Ureter (tissue), 1 donor: ENCODE results near the gene CADM4. TPM values are rescaled to one million over a fixed set of nuclear protein-coding genes. Genes with fewer than 3 reads are reported as not detected.
"Not testable (repeated sequence)": the region's sequence is repeated elsewhere in the genome, so short reads cannot be mapped to it uniquely, and the experiment has no call there.

Source experiments
- DNase-seq: peaks from one replicate; pipeline ENCODE4 v3.0.0-alpha.2; 2020; ENCODE audit warnings: low spot score
- total RNA-seq: library from RNA; stranded (reverse); gene quantifications from one replicate; pipeline ENCODE4 v1.2.4, GENCODE V29; 2023
- donor health status: DM: yes; HTN: yes; CAD: no.

CADM4 gene
- total RNA-seq, 1 donor from 2014 or later = 6.6 TPM

DNA sequence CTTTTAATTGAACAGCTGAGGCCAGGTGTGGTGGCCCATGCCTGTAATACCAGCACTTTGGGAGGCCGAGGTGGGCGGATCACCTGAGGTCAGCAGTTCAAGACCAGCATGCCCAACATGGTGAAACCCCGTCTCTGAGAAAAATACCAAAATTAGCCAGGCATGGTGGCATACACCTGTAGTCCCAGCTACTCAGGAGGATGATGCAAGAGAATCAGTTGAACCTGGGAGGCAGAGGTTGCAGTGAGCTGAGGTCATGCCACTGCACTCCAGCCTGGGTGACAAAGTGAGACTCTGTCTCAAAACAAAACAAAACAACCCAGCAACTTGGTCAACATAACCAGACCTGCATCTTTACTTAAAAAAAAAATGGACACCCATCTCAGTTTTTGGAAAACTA lies 52.6 kb downstream of the CADM4 start:
- DNase-seq = not testable (repeated sequence)

GRCh38 chr19:43586346-43586745 lies 53.3 kb downstream of the CADM4 start:
- no peak for DNase-seq

- no peak for DNase-seq
These were observed 55.2 kb downstream of the CADM4 start for GRCh38 chr19:43584484-43584883.

GRCh38 chr19:43582495-43582894 lies 57.2 kb downstream of the CADM4 start:
- no peak for DNase-seq

DNA sequence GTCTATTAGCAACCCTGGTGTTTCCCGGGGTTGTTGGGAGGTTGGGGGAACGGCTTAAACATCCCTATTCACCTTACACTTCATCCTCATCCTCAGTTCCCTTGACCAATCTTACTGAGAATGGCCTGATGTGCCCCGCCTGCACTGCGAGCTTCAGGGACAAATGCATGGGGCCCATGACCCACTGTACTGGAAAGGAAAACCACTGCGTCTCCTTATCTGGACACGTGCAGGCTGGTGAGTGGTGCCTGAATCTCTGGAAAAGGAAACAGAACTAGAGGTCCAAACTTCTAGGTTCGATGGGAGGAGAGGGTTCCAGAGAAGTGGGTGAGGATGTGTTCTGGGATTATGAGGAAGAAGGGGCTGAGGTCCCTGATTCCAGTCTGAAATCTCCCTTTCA lies 58.2 kb downstream of the CADM4 start:
- no peak for DNase-seq

- no peak for DNase-seq
These were observed 60.9 kb downstream of the CADM4 start for GRCh38 chr19:43578787-43579186.

GRCh38 chr19:43575955-43576878 lies 63.4 kb downstream of the CADM4 start:
- no peak for DNase-seq

GRCh38 chr19:43575156-43575950 lies 64.3 kb downstream of the CADM4 start, which contains the start of the genes PINLYP and XRCC1:
Gene PINLYP (plus strand): TSS chr19:43575801. CDS start chr19:43577192, 1,391 bp downstream.
Gene XRCC1 (minus strand): TSS chr19:43575527. CDS start chr19:43575458, 69 bp downstream.
- peak; percentile 98 for DNase-seq

GRCh38 chr19:43574424-43575155 lies 65.1 kb downstream of the CADM4 start:
- DNase-seq = no peak

Other genes starting within 250 kb of the CADM4 start
- gene TEX101, start 225.0 kb downstream of the CADM4 start, total RNA-seq = not detected
- gene LYPD3, start 174.2 kb downstream of the CADM4 start, total RNA-seq = 15.0 TPM
- gene PHLDB3, start 135.1 kb downstream of the CADM4 start, total RNA-seq = 39.5 TPM
- 37.4 TPM for gene ETHE1, start 112.6 kb downstream of the CADM4 start, total RNA-seq
- 2.1 TPM for gene ZNF575, start 106.7 kb downstream of the CADM4 start, total RNA-seq
- 20.3 TPM for gene XRCC1, start 64.3 kb downstream of the CADM4 start, total RNA-seq
- 11.8 TPM for gene PINLYP, start 64.0 kb downstream of the CADM4 start, total RNA-seq
- gene IRGQ, start 43.7 kb downstream of the CADM4 start, total RNA-seq = 20.8 TPM
- gene ZNF576, start 43.3 kb downstream of the CADM4 start, total RNA-seq = 20.4 TPM
- 1.0 TPM for gene SRRM5, start 27.8 kb downstream of the CADM4 start, total RNA-seq
- 30.2 TPM for gene ZNF428, start 20.2 kb downstream of the CADM4 start, total RNA-seq
- 9.6 TPM for gene PLAUR, start 30.3 kb upstream of the CADM4 start, total RNA-seq
- gene IRGC, start 76.2 kb upstream of the CADM4 start, total RNA-seq = not detected
- gene SMG9, start 115.1 kb upstream of the CADM4 start, total RNA-seq = 60.6 TPM
- 69.2 TPM for gene KCNN4, start 141.1 kb upstream of the CADM4 start, total RNA-seq
- 5.9 TPM for gene LYPD5, start 162.6 kb upstream of the CADM4 start, total RNA-seq
- 15.1 TPM for gene ZNF283, start 187.5 kb upstream of the CADM4 start, total RNA-seq
- gene ZNF404, start 244.1 kb upstream of the CADM4 start, total RNA-seq = 4.8 TPM